T-cell (primary cell): ENCODE data around the gene ERGIC1. TPM values are rescaled to one million over a fixed set of nuclear protein-coding genes. Genes with fewer than 3 reads are reported as not detected.

ENCODE experiments used
- ATAC-seq, 4 experiments: fragments of 200-7000 bp in 3 of 4; fragments of 150-1000 bp in 1 of 4; cut with Tn5 transposase; replicated peaks in 1 of 4; 1 replicate in 3 of 4; 2 replicates in 1 of 4; pipeline ENCODE4 v1.10.0; 2021; ENCODE audit warnings: moderate library complexity in 3 of 4, mild to moderate bottlenecking in 2 of 4, moderate number of reproducible peaks in 1 of 4
- CTCF ChIA-PET, 2 donors: fragments of 300-600 bp; sonication (Branson Sonifier 250); formaldehyde crosslinking; loops; one replicate each; lab custom pipeline; 2022; ENCODE audit warnings: antibody characterized with exemption in 2 of 2; lab: Charles Lee
- POLR2A ChIA-PET, 2 donors: fragments of 300-600 bp; sonication (Branson Sonifier 250); formaldehyde crosslinking; loops; one replicate each; lab custom pipeline; 2022; ENCODE audit warnings: antibody characterized with exemption in 2 of 2; lab: Charles Lee
- DNase-seq, 35 experiments: peaks; one replicate each; pipeline versions ENCODE4 v3.0.0 to v3.0.0-alpha.2; 2013 to 2023
- H3K27ac ChIP-seq: one replicate; pipeline ENCODE4 v1.5.1; 2013; ENCODE audit warnings: low read length
- H3K27me3 ChIP-seq, 2 experiments: replicated peaks in 1 of 2; 1 replicate in 1 of 2; 2 replicates in 1 of 2; pipeline versions ENCODE4 v1.6.1 to v1.7.0; 2013; ENCODE audit warnings: low read length in 1 of 2, mixed read lengths in 1 of 2; ENCODE audit not compliant: control insufficient read depth in 2 of 2, insufficient read depth in 2 of 2; ENCODE audit errors: extremely low read depth in 1 of 2
- H3K36me3 ChIP-seq, 2 donors: 1 replicate in 1 of 2; 2 replicates in 1 of 2; pipeline versions ENCODE4 v1.6.1 to v1.7.0; 2013; ENCODE audit warnings: low read length in 1 of 2; ENCODE audit not compliant: control insufficient read depth in 2 of 2, insufficient read depth in 1 of 2; ENCODE audit errors: extremely low read depth in 1 of 2
- H3K4me1 ChIP-seq, 2 experiments: 1 replicate in 1 of 2; 2 replicates in 1 of 2; pipeline versions ENCODE4 v1.6.1 to v1.7.0; 2013; ENCODE audit warnings: low read length in 2 of 2, mixed read lengths in 1 of 2; ENCODE audit not compliant: insufficient read depth in 2 of 2, control insufficient read depth in 1 of 2; ENCODE audit errors: extremely low read depth in 1 of 2
- H3K4me3 ChIP-seq, 2 donors: 1 replicate in 1 of 2; 2 replicates in 1 of 2; pipeline versions ENCODE4 v1.5.1 to v1.7.0; 2013; ENCODE audit warnings: mild to moderate bottlenecking in 2 of 2, low read length in 1 of 2, moderate library complexity in 1 of 2; ENCODE audit not compliant: control insufficient read depth in 1 of 2; ENCODE audit errors: extremely low read depth in 1 of 2
- H3K9me3 ChIP-seq: 2 replicates; pipeline ENCODE4 v1.7.0; 2013
- H3K27ac Mint-ChIP-seq, 2 donors: one replicate each; pipeline ENCODE4 v1.8.0; 2020 to 2021; ENCODE audit warnings: mild to moderate bottlenecking in 2 of 2, mixed read lengths in 2 of 2
- H3K27me3 Mint-ChIP-seq, 2 donors: one replicate each; pipeline ENCODE4 v1.8.0; 2021 to 2022; ENCODE audit warnings: mixed read lengths in 2 of 2
- H3K36me3 Mint-ChIP-seq: one replicate; pipeline ENCODE4 v1.8.0; 2021; ENCODE audit warnings: mixed read lengths
- H3K4me1 Mint-ChIP-seq, 3 donors: one replicate each; pipeline ENCODE4 v1.8.0; 2020 to 2022; ENCODE audit warnings: mixed read lengths in 3 of 3, mild to moderate bottlenecking in 1 of 3
- H3K4me3 Mint-ChIP-seq, 3 donors: one replicate each; pipeline ENCODE4 v1.8.0; 2020 to 2022; ENCODE audit warnings: mild to moderate bottlenecking in 3 of 3, mixed read lengths in 3 of 3, moderate library complexity in 3 of 3
- H3K9me3 Mint-ChIP-seq, 3 donors: one replicate each; pipeline ENCODE4 v1.8.0; 2020 to 2022; ENCODE audit warnings: mixed read lengths in 3 of 3
- WGBS: methylation state at CpG from one replicate; pipeline ENCODE4 v1.1.5; 2013; ENCODE audit warnings: missing lambda C conversion rate; ENCODE audit not compliant: insufficient coverage; 5-methylcytosine and 5-hydroxymethylcytosine counted together
- total RNA-seq, 35 experiments: library from RNA in 6 of 35; stranded (reverse) in 6 of 35; fragments of 120-200 nt in 1 of 35; gene quantifications; one replicate each; pipeline versions ENCODE4 v1.2.1 to v1.2.4 and lab custom pipeline; 2013 to 2026

Gene ERGIC1
- total RNA-seq, 5 donors from 2014 or later (not counting 1 experiment from before 2014, with no cell fraction given): 45.5 to 67.7 (median 46.8) TPM

DNA sequence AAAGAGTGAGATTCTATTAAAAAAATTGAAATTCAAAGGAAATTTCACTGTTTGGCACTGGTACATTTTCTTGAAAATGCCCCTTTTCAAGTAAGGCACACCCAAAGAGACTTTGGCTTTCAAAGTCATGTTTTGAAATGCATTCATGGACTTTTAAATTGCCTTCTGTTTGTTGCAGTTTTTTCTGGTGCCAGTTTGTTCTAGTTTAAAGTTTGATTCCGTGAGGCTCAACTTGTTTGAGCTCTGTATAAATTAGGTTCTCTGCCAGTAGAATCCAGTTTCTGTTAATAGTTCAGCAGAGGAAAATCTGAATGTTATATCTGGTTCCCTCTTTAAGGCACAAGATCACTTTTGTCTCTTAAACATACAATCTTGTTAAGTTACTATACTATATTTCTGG lies 165.9 kb downstream of the ERGIC1 start:
- Histone ChIP-seq H3K36me3 (peaks cover 0 to 25% of the 10 kb centered on the region in 2 donors), H3K4me3 (no peak overlapping the region), H3K27me3 (no peaks in the 10 kb centered on the region), H3K27ac (no peak overlapping the region), H3K4me1 (peaks cover 0 to 28% of the 10 kb centered on the region in 2 experiments), H3K9me3 (no peaks in the 10 kb centered on the region)
- no CpG with 5 or more reads among the region's 1 CpG for whole genome bisulfite sequencing
- Mint-ChIP-seq H3K27ac (no peak overlapping the region), H3K9me3 (no peaks in the 10 kb centered on the region), H3K27me3 (no peaks in the 10 kb centered on the region), H3K36me3 (peaks cover 20% of the 10 kb centered on the region), H3K4me1 (peaks cover 58 to 73% (median 72%) of the 10 kb centered on the region in 3 donors), H3K4me3 (no peak overlapping the region)
- POLR2A ChIA-PET: no interaction called here
- CTCF ChIA-PET: no interaction called here
- DNase-seq (no peak), ATAC-seq (no peak)

DNA sequence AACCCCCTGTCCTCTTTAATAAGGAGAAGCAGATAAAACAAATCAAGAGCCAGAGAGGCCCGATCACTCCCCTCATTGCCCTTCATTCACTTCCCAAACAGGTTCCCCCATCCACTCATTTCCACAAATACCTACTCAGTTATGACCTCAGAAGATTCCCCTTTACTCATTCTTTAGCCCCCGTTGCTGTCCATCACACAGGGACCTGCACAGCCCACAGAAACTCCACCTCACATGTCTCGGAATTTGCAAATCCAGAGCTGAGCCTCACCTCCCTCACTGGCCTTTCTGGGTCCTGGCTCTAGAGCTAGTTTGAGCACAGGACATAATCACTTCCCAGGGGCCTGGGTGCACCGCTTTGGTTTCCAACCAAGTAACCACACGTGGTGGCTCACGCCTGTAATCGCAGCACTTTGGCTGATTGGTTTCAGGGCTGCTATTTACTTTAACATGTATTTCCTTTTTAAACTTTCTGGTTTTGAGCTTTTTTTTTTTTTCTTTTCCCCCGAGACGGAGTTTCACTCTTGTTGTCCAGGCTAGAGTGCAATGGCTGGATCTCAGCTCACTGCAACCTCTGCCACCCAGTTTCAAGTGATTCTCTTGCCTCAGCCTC lies 167.3 kb downstream of the ERGIC1 start:
- CTCF ChIA-PET: interaction anchor here (0.7 to 1.3 kb wide), 3 partner anchors 13 to 56 kb away, joined by 3 to 7 read pairs (median 4); no protein-coding TSS in a partner anchor
- POLR2A ChIA-PET: interaction anchor here (0.7 to 1.0 kb wide), 2 partner anchors 9 to 68 kb away, joined by 3 to 7 read pairs; no protein-coding TSS in a partner anchor
- Histone ChIP-seq H3K4me3 (no peak overlapping the region), H3K27ac (no peak overlapping the region), H3K9me3 (no peaks in the 10 kb centered on the region), H3K27me3 (no peaks in the 10 kb centered on the region), H3K36me3 (peaks cover 0 to 12% of the 10 kb centered on the region in 2 donors), H3K4me1 (peaks cover 0 to 28% of the 10 kb centered on the region in 2 experiments)
- H3K4me1 Mint-ChIP-seq: peaks cover 69 to 79% (median 79%) of the 10 kb centered on the region in 3 donors
- ATAC-seq: peak in 1 of 4 experiments; percentile 40
- H3K27ac Mint-ChIP-seq: peak overlapping the region; percentile 67 to 75
- H3K4me3 Mint-ChIP-seq: peak overlapping the region in 1 of 3 donors; percentile 6
- WGBS: 64% methylated on average over 4 of the region's 9 CpGs
- H3K27me3 Mint-ChIP-seq: no peaks in the 10 kb centered on the region
- H3K36me3 Mint-ChIP-seq: peaks cover 11% of the 10 kb centered on the region
- DNase-seq: peak in 9 of 35 experiments; percentile 1 to 27 (median 7)
- H3K9me3 Mint-ChIP-seq: no peaks in the 10 kb centered on the region

Other genes with a start within 250 kb of the ERGIC1 start
- under 1 TPM; 0.07 to 0.64 (median 0.20) TPM for gene NEURL1B, start 193.0 kb upstream of the ERGIC1 start, total RNA-seq
- 1,000 to 10,000 TPM in 2 of 5 donors, 10 to 100 TPM in 3; 22.6 to 1,564 (median 28.9) TPM for gene DUSP1, start 63.1 kb upstream of the ERGIC1 start, total RNA-seq
- gene RPL26L1, start 125.2 kb downstream of the ERGIC1 start, total RNA-seq: 10 to 100 TPM; 13.7 to 16.4 (median 14.0) TPM
- gene ATP6V0E1, start 149.5 kb downstream of the ERGIC1 start, total RNA-seq: 100 to 1,000 TPM in 4 of 5 donors, 10 to 100 TPM in 1; 81.6 to 156 (median 132) TPM
- gene CREBRF, start 222.1 kb downstream of the ERGIC1 start, total RNA-seq: 10 to 100 TPM; 77.8 to 94.7 (median 89.7) TPM